GM18502 (cell line): ENCODE results near the gene SPG7.
"Not testable (repeated sequence)": the region's sequence is repeated elsewhere in the genome, so short reads cannot be mapped to it uniquely, and the experiment has no call there.

Experiments used
- ATAC-seq: cut with Tn5 transposase; IDR thresholded peaks from one replicate; pipeline ENCODE4 v1.9.1; 2021; ENCODE audit warnings: mild to moderate bottlenecking; ENCODE audit not compliant: unreplicated experiment, poor library complexity

SPG7 gene

DNA sequence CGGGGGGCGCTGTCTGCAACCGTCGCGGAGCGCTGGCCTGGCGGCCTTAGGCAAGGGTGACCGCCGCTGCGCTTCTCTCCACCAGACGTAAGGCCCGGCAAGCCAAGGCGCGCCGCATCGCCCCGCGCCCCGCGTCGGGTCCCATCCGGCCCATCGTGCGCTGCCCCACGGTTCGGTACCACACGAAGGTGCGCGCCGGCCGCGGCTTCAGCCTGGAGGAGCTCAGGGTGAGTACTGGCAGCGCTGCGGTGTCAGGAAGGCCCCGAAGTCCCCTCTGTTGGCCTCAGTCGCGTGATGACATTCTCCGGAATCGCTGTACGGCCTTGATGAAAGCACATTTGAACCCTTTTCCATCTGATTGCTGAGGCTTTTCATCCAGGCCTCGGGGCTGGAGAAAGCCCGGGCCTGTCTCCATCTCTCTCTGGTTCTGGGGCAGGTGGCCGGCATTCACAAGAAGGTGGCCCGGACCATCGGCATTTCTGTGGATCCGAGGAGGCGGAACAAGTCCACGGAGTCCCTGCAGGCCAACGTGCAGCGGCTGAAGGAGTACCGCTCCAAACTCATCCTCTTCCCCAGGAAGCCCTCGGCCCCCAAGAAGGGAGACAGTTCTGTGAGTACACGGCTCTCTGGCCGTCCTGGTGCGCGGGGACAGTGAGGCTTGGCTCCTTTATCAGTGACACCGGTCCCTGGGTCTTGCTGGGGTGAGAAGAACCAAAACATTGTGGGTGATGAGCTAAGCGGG, 53.1 kb downstream of the SPG7 start:
- no peak for ATAC-seq

GRCh38 chr16:89561884-89562599, 53.8 kb downstream of the SPG7 start:
- ATAC-seq: no peak

DNA sequence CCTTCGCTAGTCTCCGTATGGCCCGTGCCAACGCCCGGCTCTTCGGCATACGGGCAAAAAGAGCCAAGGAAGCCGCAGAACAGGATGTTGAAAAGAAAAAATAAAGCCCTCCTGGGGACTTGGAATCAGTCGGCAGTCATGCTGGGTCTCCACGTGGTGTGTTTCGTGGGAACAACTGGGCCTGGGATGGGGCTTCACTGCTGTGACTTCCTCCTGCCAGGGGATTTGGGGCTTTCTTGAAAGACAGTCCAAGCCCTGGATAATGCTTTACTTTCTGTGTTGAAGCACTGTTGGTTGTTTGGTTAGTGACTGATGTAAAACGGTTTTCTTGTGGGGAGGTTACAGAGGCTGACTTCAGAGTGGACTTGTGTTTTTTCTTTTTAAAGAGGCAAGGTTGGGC, 54.7 kb downstream of the SPG7 start:
- no peak for ATAC-seq

- ATAC-seq: no peak
These were observed 55.6 kb downstream of the SPG7 start for GRCh38 chr16:89563639-89564392.

DNA sequence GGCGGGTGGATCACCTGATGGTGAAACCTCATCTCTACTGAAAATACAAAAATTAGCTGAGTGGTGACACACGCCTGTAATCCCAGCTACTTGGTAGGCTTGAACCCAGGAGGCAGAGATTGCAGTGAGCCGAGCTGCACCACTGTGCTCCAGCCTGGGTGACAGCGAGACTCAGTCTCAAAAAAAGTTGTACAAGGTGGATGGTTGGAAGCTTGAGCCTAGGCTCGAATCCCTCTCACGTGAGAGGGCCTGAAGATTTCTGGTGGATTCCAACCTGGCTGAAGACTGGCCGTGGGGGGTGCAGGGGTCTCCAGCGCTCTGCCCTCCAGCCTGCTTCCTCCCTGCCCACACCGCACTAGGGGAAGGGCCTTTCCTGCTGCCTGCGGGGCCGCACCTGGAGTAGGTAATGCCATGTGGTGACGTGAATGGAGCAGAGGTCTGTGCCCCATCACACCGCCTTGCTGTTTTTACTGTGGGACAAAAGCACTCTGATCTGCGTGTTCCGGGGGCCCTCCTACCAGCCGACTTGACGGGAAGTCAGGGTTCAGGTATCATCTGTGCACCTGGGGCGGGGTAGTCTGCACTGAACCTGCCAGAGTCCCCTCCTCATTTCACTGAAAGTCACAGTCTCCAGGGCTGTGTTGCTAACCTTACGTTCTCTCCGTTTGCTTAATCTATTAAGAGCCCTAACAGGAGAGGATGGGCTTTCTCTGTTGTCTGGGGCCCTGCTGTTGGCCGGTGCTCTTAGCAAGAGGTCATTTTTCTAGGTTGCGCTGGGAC, 56.5 kb downstream of the SPG7 start:
- ATAC-seq: no peak

GRCh38 chr16:89565256-89565505, 57.0 kb downstream of the SPG7 start:
- ATAC-seq: no peak

- ATAC-seq: no peak
These were observed 57.5 kb downstream of the SPG7 start for GRCh38 chr16:89565506-89566372.

DNA sequence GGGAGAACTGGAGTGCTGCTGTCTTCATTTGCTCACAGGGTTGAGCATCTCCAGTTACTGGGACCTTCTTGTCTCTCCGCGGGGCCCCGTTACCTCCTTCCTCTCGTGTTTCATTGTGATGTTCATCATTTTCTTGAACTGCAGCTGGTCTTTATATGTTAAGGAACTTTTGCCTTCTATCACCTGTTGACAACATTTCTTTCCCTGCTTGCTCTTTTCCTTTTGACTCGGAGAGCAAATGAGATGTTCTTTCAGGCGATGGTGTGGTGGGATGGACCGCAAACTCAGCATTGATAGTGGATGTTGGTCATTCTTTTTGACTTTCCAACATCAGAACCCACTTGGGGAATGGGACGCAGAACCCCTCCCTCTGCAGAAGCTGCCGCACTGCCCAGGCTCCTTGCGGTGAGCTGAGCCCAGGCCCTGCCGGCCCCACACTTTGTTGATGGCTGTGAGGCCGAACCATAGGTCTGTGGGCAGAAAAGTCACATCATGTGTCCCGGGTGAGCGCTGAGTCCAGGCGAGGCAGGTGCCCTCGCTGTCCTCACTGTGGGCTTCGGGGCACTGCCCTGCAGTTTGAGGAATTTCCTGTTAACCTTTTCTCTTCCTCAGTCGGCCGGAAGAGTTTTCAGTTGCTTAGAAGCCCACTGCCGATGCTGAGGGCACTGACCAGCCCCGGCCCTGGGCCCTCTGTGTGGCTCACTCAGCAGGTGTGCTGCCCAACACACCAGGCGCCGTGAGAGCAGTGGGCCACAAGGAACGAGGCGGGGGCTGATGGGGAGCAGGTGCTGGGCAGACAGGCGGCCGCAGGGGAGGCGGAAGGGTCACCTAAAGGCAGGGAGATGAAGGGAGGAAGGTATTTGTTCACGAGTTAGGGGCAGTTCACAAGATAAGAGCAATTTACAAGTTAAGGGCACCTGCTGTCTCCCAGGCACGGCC, 59.7 kb downstream of the SPG7 start:
- ATAC-seq: no peak

DNA sequence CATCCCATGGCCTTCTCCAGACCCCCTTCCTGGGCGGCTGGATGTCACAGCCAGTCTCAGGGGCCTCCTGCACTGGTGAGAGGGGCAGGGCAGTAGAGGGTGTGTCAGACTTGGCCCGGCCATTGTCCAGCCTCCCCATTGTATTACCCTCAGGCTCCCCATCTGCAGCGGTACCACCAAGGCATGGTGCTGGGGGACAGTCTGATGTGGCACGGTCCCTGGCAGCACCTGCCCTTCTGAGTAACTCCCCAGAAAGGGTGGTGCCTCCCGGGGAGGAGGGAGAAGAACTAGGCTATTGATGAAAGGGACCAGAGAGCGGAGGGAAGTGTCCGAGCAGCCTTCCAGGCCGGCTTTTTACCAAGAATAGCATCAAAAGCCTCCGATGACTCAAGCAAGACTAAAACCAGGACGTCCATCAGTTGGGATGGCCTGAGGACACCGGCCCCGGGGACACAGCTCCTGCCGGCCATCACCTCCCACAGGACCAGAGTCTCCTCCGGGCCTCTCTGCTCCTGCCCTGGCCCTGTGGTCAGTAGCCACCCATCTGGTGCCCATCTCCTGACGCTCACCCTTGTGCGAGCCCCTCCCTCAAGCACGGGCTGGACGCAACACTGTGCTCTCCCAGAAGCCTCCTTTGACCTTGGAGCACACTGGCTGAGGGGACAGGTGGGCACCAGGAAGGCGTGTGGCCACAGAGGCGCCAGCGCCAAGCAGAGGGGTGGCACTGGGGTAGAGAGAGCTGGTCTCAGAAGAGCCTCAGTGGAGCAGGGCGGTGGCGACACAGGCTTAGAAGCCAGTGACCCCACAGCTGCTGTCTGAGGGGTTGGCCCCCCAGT, 61.5 kb downstream of the SPG7 start:
- ATAC-seq: no peak

- no peak for ATAC-seq
These were observed 62.2 kb downstream of the SPG7 start for GRCh38 chr16:89570342-89570923.

- not testable (repeated sequence) for ATAC-seq
These were observed 62.9 kb downstream of the SPG7 start for GRCh38 chr16:89570983-89571598.

DNA sequence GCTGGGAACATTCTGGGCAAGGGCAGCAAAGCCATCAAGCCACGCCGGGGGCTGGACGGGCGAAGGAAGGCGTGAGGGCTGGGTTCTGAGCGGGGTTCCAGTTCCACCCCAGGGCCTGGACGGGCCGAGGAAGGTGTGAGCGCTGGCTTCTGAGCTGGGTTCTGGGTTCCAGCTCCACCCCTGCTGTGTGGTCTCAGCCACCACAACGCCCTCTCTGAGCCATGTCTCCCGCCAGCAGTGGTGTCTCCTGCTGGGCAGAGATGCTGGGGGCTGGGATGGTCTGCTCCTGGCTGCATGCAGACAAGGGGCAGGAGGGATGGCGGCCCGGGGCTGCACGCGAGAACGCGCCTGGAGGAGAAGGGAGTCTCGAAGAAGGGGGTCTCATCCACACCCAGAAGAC, 63.4 kb downstream of the SPG7 start:
- ATAC-seq: no peak

GRCh38 chr16:89572073-89572484, 63.9 kb downstream of the SPG7 start:
- ATAC-seq: no peak

DNA sequence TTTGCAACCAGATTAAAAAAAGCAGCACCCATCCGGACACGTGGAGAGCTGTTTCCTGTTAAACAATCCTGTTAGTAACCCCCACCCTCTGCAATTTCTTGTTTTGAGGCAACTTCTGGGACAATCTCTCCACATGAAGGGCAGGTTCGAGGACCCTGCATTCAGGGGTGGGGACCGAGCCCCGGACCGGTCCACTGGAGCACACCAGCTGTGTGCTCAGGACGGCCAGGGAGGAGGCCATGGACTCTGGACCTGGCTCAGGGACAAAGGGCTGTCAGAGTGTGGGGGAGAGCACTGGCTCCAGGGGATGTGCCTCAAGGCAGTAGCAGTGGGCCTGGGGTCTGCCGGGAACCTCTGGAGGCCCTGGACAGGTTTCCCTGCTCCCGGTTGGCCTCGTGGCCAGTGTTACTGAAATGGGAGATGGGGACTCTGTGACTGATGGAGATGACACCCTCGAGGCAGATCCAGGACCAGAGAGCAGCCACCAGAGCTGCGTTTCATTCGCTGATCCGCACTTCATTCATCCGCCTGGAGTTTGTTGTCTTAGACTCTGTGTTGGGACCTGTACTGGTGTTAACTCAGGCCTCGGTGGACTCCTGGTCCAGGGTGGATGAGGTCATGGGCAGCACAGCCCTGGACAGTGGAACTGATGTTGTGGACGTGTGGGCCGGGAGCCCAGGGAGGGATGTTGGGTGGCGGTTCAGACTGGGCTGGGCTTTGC, 64.4 kb downstream of the SPG7 start:
- no peak for ATAC-seq

GRCh38 chr16:89573826-89574680, 65.8 kb downstream of the SPG7 start:
- ATAC-seq: no peak
